Fibroblast of lung (primary cell): ENCODE results near the gene ROBO2. TPM values are rescaled to one million over a fixed set of nuclear protein-coding genes. Genes with fewer than 3 reads are reported as not detected.

Source experiments
- DNase-seq, 2 donors: peaks; one replicate each; pipeline versions ENCODE4 v3.0.0 to v3.0.0-alpha.2; 2010; ENCODE audit warnings: low read depth in 2 of 2
- H2AFZ ChIP-seq: 2 replicates; pipeline ENCODE4 v1.5.1; 2012; ENCODE audit warnings: low read length, control low read depth, inconsistent platforms
- H3K27ac ChIP-seq: 2 replicates; pipeline ENCODE4 v1.5.1; 2011; ENCODE audit warnings: low read length, control low read depth; ENCODE audit not compliant: insufficient read depth
- H3K27me3 ChIP-seq: 2 replicates; pipeline ENCODE4 v1.5.1; 2011; ENCODE audit warnings: mild to moderate bottlenecking, low read length; ENCODE audit not compliant: control insufficient read depth, insufficient read depth
- H3K36me3 ChIP-seq: 2 replicates; pipeline ENCODE4 v1.5.1; 2011; ENCODE audit warnings: low read length; ENCODE audit not compliant: control insufficient read depth, insufficient read depth
- H3K4me1 ChIP-seq: 2 replicates; pipeline ENCODE4 v1.5.1; 2011; ENCODE audit warnings: low read length; ENCODE audit not compliant: control insufficient read depth, insufficient read depth; ENCODE audit errors: extremely low read depth
- H3K4me2 ChIP-seq: 2 replicates; pipeline ENCODE4 v1.5.1; 2011; ENCODE audit warnings: low read length, control low read depth; ENCODE audit not compliant: insufficient read depth; ENCODE audit errors: extremely low read depth
- H3K4me3 ChIP-seq, 4 experiments: fragments of 200-600 bp in 1 of 4; sonication (generic) in 1 of 4; replicated peaks in 1 of 4; 2 replicates each; pipeline ENCODE4 v1.5.1; 2011 to 2016; ENCODE audit warnings: low read length in 4 of 4, low read depth in 3 of 4, mild to moderate bottlenecking in 3 of 4, control low read depth in 2 of 4, inconsistent platforms in 1 of 4, mixed read lengths in 1 of 4; ENCODE audit not compliant: insufficient read depth in 1 of 4; ENCODE audit errors: control extremely low read depth in 1 of 4
- H3K79me2 ChIP-seq: 2 replicates; pipeline ENCODE4 v1.5.1; 2012; ENCODE audit warnings: mild to moderate bottlenecking, low read length, inconsistent platforms; ENCODE audit not compliant: control insufficient read depth, insufficient read depth
- H3K9ac ChIP-seq: 2 replicates; pipeline ENCODE4 v1.5.1; 2011; ENCODE audit warnings: mild to moderate bottlenecking, low read length, control low read depth; ENCODE audit not compliant: insufficient read depth
- H3K9me3 ChIP-seq: 2 replicates; pipeline ENCODE4 v1.5.1; 2012; ENCODE audit warnings: low read depth, low read length; ENCODE audit not compliant: control insufficient read depth, insufficient read depth
- H4K20me1 ChIP-seq: 2 replicates; pipeline ENCODE4 v1.5.1; 2011; ENCODE audit warnings: low read length; ENCODE audit not compliant: control insufficient read depth, insufficient read depth; ENCODE audit errors: extremely low read depth
- EZH2 ChIP-seq: IDR thresholded peaks from 2 replicates; pipeline ENCODE4 v1.5.1; 2012; ENCODE audit warnings: low read length, control low read depth, mild to moderate bottlenecking; ENCODE audit errors: missing control alignments
- polyA plus RNA-seq, 2 donors: library from polyadenylated mRNA; depleted of rRNA in 1 of 2; stranded (reverse) in 1 of 2; unstranded in 1 of 2; fragments of >200 nt; gene quantifications; 2 replicates each; pipeline ENCODE4 v1.2.1, GENCODE V29; 2011 to 2012; ENCODE audit warnings: missing spikeins in 1 of 2
- total RNA-seq: library from RNA; depleted of rRNA; stranded (reverse); fragments of >200 nt; gene quantifications from 2 replicates; pipeline ENCODE4 v1.2.1, GENCODE V29; 2014
- TF ChIP-seq, protein P1 (sequence below), 2 donors: IDR thresholded peaks in 1 of 2; conservative IDR thresholded peaks in 1 of 2; 1 replicate in 1 of 2; 2 replicates in 1 of 2; pipeline ENCODE4 v1.5.1; 2011 to 2012; ENCODE audit warnings: low read length in 2 of 2, control low read depth in 1 of 2, inconsistent platforms in 1 of 2, low read depth in 1 of 2, mild to moderate bottlenecking in 1 of 2

ROBO2 gene
- total and polyA plus RNA-seq, 2 donors (not counting 1 experiment from before 2014, with no cell fraction given) = 0.83 to 1.5 TPM

GRCh38 chr3:77045686-77046085 lies 5.8 kb downstream of the ROBO2 start:
- no peak overlapping the region for H3K27ac ChIP-seq
- H3K4me2 ChIP-seq = no peak overlapping the region
- no peaks in the 10 kb centered on the region for H4K20me1 ChIP-seq
- no peak for DNase-seq
- no peaks in the 10 kb centered on the region for H3K9me3 ChIP-seq
- H3K79me2 ChIP-seq = no peaks in the 10 kb centered on the region
- no peaks in the 10 kb centered on the region for H3K4me1 ChIP-seq
- H3K27me3 ChIP-seq = no peaks in the 10 kb centered on the region
- TF ChIP-seq, protein P1, sequence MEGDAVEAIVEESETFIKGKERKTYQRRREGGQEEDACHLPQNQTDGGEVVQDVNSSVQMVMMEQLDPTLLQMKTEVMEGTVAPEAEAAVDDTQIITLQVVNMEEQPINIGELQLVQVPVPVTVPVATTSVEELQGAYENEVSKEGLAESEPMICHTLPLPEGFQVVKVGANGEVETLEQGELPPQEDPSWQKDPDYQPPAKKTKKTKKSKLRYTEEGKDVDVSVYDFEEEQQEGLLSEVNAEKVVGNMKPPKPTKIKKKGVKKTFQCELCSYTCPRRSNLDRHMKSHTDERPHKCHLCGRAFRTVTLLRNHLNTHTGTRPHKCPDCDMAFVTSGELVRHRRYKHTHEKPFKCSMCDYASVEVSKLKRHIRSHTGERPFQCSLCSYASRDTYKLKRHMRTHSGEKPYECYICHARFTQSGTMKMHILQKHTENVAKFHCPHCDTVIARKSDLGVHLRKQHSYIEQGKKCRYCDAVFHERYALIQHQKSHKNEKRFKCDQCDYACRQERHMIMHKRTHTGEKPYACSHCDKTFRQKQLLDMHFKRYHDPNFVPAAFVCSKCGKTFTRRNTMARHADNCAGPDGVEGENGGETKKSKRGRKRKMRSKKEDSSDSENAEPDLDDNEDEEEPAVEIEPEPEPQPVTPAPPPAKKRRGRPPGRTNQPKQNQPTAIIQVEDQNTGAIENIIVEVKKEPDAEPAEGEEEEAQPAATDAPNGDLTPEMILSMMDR (conservative IDR thresholded peaks at IDR 0.05 in 1 of 2, IDR thresholded peaks at IDR 0.05 in 1 of 2; ENCODE audit: low read depth in 1 of 2, low read length in 2 of 2) = no peak
- H3K4me3 ChIP-seq = no peak overlapping the region
- H3K36me3 ChIP-seq = no peaks in the 10 kb centered on the region
- no peak overlapping the region for H2AFZ ChIP-seq
- H3K9ac ChIP-seq = no peak overlapping the region

GRCh38 chr3:77048186-77048585 lies 8.3 kb downstream of the ROBO2 start:
- no peaks in the 10 kb centered on the region for H4K20me1 ChIP-seq
- H3K9me3 ChIP-seq = no peaks in the 10 kb centered on the region
- no peak overlapping the region for H3K4me2 ChIP-seq
- no peak for DNase-seq
- no peaks in the 10 kb centered on the region for H3K4me1 ChIP-seq
- no peaks in the 10 kb centered on the region for H3K79me2 ChIP-seq
- H3K36me3 ChIP-seq = no peaks in the 10 kb centered on the region
- TF ChIP-seq, protein P1 (conservative IDR thresholded peaks at IDR 0.05 in 1 of 2, IDR thresholded peaks at IDR 0.05 in 1 of 2; ENCODE audit: low read depth in 1 of 2, low read length in 2 of 2) = no peak
- no peak for TF ChIP-seq EZH2
- no peak overlapping the region for H3K27ac ChIP-seq
- no peaks in the 10 kb centered on the region for H3K27me3 ChIP-seq
- no peak overlapping the region for H3K9ac ChIP-seq
- no peak overlapping the region for H3K4me3 ChIP-seq
- no peak overlapping the region for H2AFZ ChIP-seq

DNA sequence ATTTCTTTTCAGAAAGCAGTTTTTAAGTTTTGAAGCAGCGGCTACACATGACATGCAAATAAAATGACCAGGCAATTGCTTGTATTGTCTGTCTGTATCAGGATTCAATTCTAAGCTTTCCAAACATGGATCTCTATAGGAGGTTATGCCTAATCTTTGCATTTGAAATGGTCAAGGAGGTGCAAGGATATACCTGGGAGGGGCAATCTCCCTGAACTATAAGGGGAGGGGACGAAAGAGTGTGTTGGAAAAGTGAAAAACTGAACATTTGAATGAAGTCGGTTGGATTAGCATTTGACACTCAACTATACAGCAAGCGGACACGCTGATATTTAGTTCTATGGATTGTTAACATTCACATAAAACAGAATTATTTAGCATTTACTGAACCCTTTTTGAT lies 11.7 kb downstream of the ROBO2 start:
- no peak overlapping the region for H2AFZ ChIP-seq
- no peaks in the 10 kb centered on the region for H3K27me3 ChIP-seq
- H3K27ac ChIP-seq = no peak overlapping the region
- no peak for DNase-seq
- no peak for TF ChIP-seq EZH2
- TF ChIP-seq, protein P1 (conservative IDR thresholded peaks at IDR 0.05 in 1 of 2, IDR thresholded peaks at IDR 0.05 in 1 of 2; ENCODE audit: low read depth in 1 of 2, low read length in 2 of 2) = no peak
- no peak overlapping the region for H3K4me2 ChIP-seq
- H3K9me3 ChIP-seq = no peaks in the 10 kb centered on the region
- no peaks in the 10 kb centered on the region for H3K79me2 ChIP-seq
- H3K9ac ChIP-seq = no peak overlapping the region
- H3K4me3 ChIP-seq = no peak overlapping the region
- no peaks in the 10 kb centered on the region for H4K20me1 ChIP-seq
- no peaks in the 10 kb centered on the region for H3K4me1 ChIP-seq
- no peaks in the 10 kb centered on the region for H3K36me3 ChIP-seq
